OCI-LY7 (cell line): Measurements from ENCODE around the gene ZNF726.

Source experiments
- CTCF ChIP-seq: fragments of 200-600 bp; sonication (generic); conservative IDR thresholded peaks from 2 replicates; pipeline ENCODE4 v1.5.1; 2014; ENCODE audit warnings: mild to moderate bottlenecking, antibody characterized with exemption, low read length, moderate library complexity, mixed read lengths
- EZH2phosphoT487 ChIP-seq: fragments of 200-600 bp; sonication (generic); IDR thresholded peaks from 2 replicates; pipeline ENCODE4 v1.6.1; 2018; ENCODE audit warnings: low read depth, borderline replicate concordance, mild to moderate bottlenecking, mixed run types, antibody characterized with exemption, low read length, moderate library complexity, mixed read lengths

GRCh38 chr19:23906835-23907234, 7.9 kb upstream of the ZNF726 start:
- TF ChIP-seq CTCF (no peak), EZH2phosphoT487 (no peak)
